Activated T-helper 9 cell treated with anti-CD3 and anti-CD28 coated beads, Interleukin-2, amount 50 U/mL, for 16 hours (primary cell): Measurements from ENCODE around the gene RUNX3.

Source experiments
- DNase-seq: peaks from one replicate; pipeline ENCODE4 v3.0.0-alpha.2; 2020; ENCODE audit warnings: low read depth

Gene RUNX3

GRCh38 chr1:24861821-24862727, 68.0 kb downstream of the RUNX3 start:
- DNase-seq: no peak

GRCh38 chr1:24860841-24861240, 69.2 kb downstream of the RUNX3 start:
- DNase-seq: no peak

GRCh38 chr1:24859063-24860010, 70.7 kb downstream of the RUNX3 start:
- DNase-seq: no peak

- DNase-seq: no peak
These were observed 71.8 kb downstream of the RUNX3 start for GRCh38 chr1:24858277-24858676.

- DNase-seq: no peak
These were observed 72.5 kb downstream of the RUNX3 start for GRCh38 chr1:24857507-24858133.

GRCh38 chr1:24856787-24857506, 73.1 kb downstream of the RUNX3 start:
- no peak for DNase-seq

- no peak for DNase-seq
These were observed 74.6 kb downstream of the RUNX3 start for GRCh38 chr1:24855474-24855873.

GRCh38 chr1:24853649-24854048, 76.4 kb downstream of the RUNX3 start:
- DNase-seq: no peak

- DNase-seq: no peak
These were observed 79.7 kb downstream of the RUNX3 start for GRCh38 chr1:24850328-24850920.

- DNase-seq: no peak
These were observed 80.3 kb downstream of the RUNX3 start for GRCh38 chr1:24849672-24850295.
